ENCODE data around the gene EML2. TPM values are rescaled to one million over a fixed set of nuclear protein-coding genes. Genes with fewer than 3 reads are reported as not detected.
A peak's percentile ranks its signal among the peaks of the same experiment; 100 is the strongest.
"Not testable (repeated sequence)": the region's sequence is repeated elsewhere in the genome, so short reads cannot be mapped to it uniquely, and the experiment has no call there.

EML2 gene
- total RNA-seq, 1 experiment from 2014 or later, result 28.9 TPM

DNA sequence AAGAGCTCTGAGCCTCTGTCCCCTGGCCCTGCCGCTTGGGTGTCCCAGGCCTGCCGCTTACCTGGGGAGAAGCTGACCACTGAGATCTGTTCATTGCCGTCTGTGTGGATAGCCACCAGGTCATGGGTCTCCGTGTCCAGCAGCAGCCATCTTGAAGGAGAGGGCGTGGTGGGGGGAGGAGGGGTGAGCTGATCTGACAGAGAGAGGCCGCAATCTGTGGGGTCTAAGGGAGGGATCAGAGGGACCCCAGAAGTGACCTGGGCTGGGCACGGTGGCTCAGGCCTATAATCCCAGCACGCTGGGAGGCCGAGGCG, 22.5 kb downstream of the EML2 start:
- H3K9me3 ChIP-seq (ENCODE audit: low read length), result no peaks in the 10 kb centered on the region
- H3K9me2 ChIP-seq (replicated peaks; ENCODE audit: low read length), result no peaks in the 10 kb centered on the region
- DNase-seq, result no peak
- H3K27me3 ChIP-seq (ENCODE audit: low read length), result no peaks in the 10 kb centered on the region
- no TSS peak for BruUV-seq (replicated peaks)
- H3K9ac ChIP-seq (ENCODE audit: low read length), result no peak overlapping the region
- no peaks in the 10 kb centered on the region for H3K79me2 ChIP-seq (ENCODE audit: low read length)
- H3K4me3 ChIP-seq (ENCODE audit: low read length), result no peak overlapping the region
- H3K27ac ChIP-seq (ENCODE audit: low read length), result no peak overlapping the region
- no peak for ATAC-seq
- no peak overlapping the region for H2AFZ ChIP-seq (ENCODE audit: low read length)
- CTCF ChIA-PET, result no interaction called here
- TF ChIP-seq EZH2 (IDR thresholded peaks at IDR 0.05; ENCODE audit: low read length, unreplicated experiment) (no peak), EZH2phosphoT487 (IDR thresholded peaks at IDR 0.05; ENCODE audit: borderline replicate concordance, low read length) (no peak)
- TF ChIP-seq, protein P1, sequence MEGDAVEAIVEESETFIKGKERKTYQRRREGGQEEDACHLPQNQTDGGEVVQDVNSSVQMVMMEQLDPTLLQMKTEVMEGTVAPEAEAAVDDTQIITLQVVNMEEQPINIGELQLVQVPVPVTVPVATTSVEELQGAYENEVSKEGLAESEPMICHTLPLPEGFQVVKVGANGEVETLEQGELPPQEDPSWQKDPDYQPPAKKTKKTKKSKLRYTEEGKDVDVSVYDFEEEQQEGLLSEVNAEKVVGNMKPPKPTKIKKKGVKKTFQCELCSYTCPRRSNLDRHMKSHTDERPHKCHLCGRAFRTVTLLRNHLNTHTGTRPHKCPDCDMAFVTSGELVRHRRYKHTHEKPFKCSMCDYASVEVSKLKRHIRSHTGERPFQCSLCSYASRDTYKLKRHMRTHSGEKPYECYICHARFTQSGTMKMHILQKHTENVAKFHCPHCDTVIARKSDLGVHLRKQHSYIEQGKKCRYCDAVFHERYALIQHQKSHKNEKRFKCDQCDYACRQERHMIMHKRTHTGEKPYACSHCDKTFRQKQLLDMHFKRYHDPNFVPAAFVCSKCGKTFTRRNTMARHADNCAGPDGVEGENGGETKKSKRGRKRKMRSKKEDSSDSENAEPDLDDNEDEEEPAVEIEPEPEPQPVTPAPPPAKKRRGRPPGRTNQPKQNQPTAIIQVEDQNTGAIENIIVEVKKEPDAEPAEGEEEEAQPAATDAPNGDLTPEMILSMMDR (conservative IDR thresholded peaks at IDR 0.05; ENCODE audit: low read depth, low read length), result no peak
- no peaks in the 10 kb centered on the region for H4K20me1 ChIP-seq (ENCODE audit: low read length)
- peaks cover 24% of the 10 kb centered on the region for H3K4me1 ChIP-seq (ENCODE audit: insufficient read depth, low read length)
- H3F3A ChIP-seq (ENCODE audit: low read length, unreplicated experiment), result peaks cover 4% of the 10 kb centered on the region
- POLR2A ChIA-PET (ENCODE audit: unreplicated experiment), result no interaction called here
- H3K4me2 ChIP-seq (ENCODE audit: low read length), result no peak overlapping the region
- peaks cover 7% of the 10 kb centered on the region for H3K36me3 ChIP-seq (ENCODE audit: low read depth, low read length)
- intact Hi-C loops (cut with micrococcal nuclease), result loop anchor here (1.0 kb wide), 1 partner anchor 14 kb away; no protein-coding TSS in a partner anchor

DNA sequence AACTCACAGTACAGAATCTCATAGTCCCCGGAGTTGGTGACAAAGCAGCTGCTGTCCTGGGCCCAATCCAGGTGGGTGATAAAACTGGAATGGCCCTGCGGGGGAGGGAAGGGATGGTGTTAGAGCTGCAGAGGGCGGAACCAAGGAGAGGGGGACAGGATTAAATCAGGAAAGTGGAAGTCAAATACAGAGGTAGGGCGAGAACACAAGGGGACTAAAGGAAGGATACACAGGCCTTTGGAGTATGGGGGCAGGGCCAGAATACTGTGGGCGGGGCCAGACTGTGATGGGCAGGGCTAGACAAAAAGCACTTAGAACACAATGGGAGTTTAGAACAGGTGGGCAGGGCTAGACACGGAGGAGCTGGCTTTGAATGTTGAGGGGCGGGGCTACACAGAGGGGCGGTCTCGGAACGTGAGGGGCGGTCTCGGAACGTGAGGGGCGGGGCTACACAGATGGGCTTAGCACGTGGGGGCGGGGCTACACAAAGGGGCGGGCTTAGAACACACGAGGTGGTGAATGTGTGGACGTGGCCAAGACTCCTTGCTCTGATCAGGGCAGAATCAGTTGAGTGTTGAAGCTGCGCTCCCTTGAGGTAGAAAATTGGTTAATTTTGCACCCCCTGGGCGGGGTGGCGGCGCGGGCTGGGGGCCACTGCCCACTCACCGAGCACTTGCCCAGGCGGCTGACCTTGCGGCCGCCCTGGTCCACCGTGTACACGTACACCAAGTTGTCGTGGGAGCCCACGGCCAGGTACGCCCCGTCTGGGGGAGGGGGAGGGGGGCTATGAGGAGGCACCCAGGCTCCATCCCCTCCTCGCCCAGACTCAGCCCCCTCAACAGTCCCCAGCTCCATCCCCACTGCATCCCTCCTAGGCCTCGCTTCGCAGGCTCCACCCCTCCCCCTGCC, 23.1 kb downstream of the EML2 start:
- intact Hi-C loops (cut with micrococcal nuclease), result loop anchor here (1.0 kb wide), 1 partner anchor 14 kb away; no protein-coding TSS in a partner anchor

DNA sequence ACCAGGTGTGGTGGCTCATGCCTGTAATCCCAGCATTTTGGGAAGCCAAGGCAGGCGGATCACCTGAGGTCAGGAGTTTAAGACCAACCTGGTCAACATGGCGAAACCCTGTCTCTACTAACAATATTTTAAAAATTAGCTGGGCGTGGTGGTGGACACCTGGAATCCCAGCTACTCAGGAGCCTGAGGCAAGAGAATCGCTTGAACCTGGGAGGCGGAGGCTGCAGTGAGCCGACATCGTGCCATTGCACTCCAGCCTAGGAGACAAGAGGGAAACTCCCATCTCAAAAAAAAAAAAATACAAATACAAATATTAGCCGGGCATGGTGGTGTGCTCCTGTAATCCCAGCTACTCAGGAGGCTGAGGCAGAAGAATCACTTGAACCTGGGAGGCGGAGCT, 24.1 kb downstream of the EML2 start:
- H3K9me2 ChIP-seq (replicated peaks; ENCODE audit: low read length); H4K20me1 ChIP-seq (ENCODE audit: low read length); H3K4me3 ChIP-seq (ENCODE audit: low read length); H3K79me2 ChIP-seq (ENCODE audit: low read length); DNase-seq; CTCF ChIA-PET; ATAC-seq; intact Hi-C loops (cut with micrococcal nuclease); H3K36me3 ChIP-seq (ENCODE audit: low read depth, low read length); H3K9me3 ChIP-seq (ENCODE audit: low read length); POLR2A ChIA-PET (ENCODE audit: unreplicated experiment); H2AFZ ChIP-seq (ENCODE audit: low read length); H3K27me3 ChIP-seq (ENCODE audit: low read length); H3F3A ChIP-seq (ENCODE audit: low read length, unreplicated experiment); BruUV-seq (replicated peaks): not testable (repeated sequence)
- Histone ChIP-seq H3K9ac (ENCODE audit: low read length) (peak overlapping the region; percentile 84), H3K27ac (ENCODE audit: low read length) (peak overlapping the region; percentile 99), H3K4me1 (ENCODE audit: insufficient read depth, low read length) (peaks cover 24% of the 10 kb centered on the region), H3K4me2 (ENCODE audit: low read length) (peak overlapping the region; percentile 81; the same call in 1 of the 2 replicates)

More for the DNA sequence above, 23.1 kb downstream of the EML2 start:
- Histone ChIP-seq H3K4me2 (ENCODE audit: low read length) (peak overlapping the region; percentile 46; the same call in 1 of the 2 replicates), H3K9me2 (replicated peaks; ENCODE audit: low read length) (no peaks in the 10 kb centered on the region), H3F3A (ENCODE audit: low read length, unreplicated experiment) (peaks cover 4% of the 10 kb centered on the region), H3K27ac (ENCODE audit: low read length) (peak overlapping the region; percentile 73), H3K36me3 (ENCODE audit: low read depth, low read length) (peaks cover 7% of the 10 kb centered on the region), H3K9me3 (ENCODE audit: low read length) (no peaks in the 10 kb centered on the region), H3K27me3 (ENCODE audit: low read length) (no peaks in the 10 kb centered on the region), H2AFZ (ENCODE audit: low read length) (no peak overlapping the region), H3K4me1 (ENCODE audit: insufficient read depth, low read length) (peaks cover 24% of the 10 kb centered on the region), H3K79me2 (ENCODE audit: low read length) (no peaks in the 10 kb centered on the region), H4K20me1 (ENCODE audit: low read length) (no peaks in the 10 kb centered on the region), H3K9ac (ENCODE audit: low read length) (no peak overlapping the region; the same call in 1 of the 2 replicates), H3K4me3 (ENCODE audit: low read length) (no peak overlapping the region)
- ATAC-seq (peak; percentile 72), DNase-seq (peak; percentile 80)
- POLR2A ChIA-PET (ENCODE audit: unreplicated experiment), result interaction anchor here (0.5 to 0.6 kb wide), 2 partner anchors 15 to 24 kb away, joined by 6 to 12 read pairs; no protein-coding TSS in a partner anchor
- CTCF ChIA-PET, result no interaction called here
- TF ChIP-seq EZH2 (IDR thresholded peaks at IDR 0.05; ENCODE audit: low read length, unreplicated experiment), result no peak
- TF ChIP-seq EZH2phosphoT487 (IDR thresholded peaks at IDR 0.05; ENCODE audit: borderline replicate concordance, low read length), result no peak
- TF ChIP-seq, protein P1 (conservative IDR thresholded peaks at IDR 0.05; ENCODE audit: low read depth, low read length), result no peak
- no TSS peak for BruUV-seq (replicated peaks)
